ENCODE measurements around the gene POC1A.

Gene POC1A

DNA sequence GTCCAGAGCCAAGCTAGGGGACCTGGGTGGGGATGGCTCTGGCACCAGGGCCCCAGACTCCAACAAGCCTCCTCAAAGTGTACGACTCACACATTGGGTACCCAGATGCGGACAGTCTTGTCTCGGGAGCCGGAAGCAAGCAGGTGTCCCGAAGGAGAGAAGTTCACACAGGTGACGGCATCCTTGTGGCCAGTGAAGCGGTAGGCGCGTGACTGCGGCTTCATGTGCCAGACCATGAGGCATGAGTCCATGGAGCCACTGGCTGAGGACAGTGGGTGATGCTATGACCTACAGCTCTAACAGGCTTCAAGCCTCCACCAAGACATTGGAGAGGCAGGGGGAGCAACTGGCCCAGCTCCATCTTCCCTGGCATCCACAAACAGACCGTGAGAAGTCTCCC, 4.5 kb downstream of the POC1A start:
- TF ChIP-seq EZH2phosphoT487 (IDR thresholded peaks at IDR 0.05; ENCODE audit: borderline replicate concordance, low read length) (no peak), CTCF (IDR thresholded peaks at IDR 0.05; ENCODE audit: low read depth, low read length, poor library complexity, severe bottlenecking) (no peak)
- Histone ChIP-seq H3F3A (ENCODE audit: control insufficient read depth, insufficient read depth) (no peaks in the 10 kb centered on the region), H3K27ac (ENCODE audit: low read depth, low read length) (no peak overlapping the region), H3K36me3 (ENCODE audit: control insufficient read depth, low read length) (peaks cover 56% of the 10 kb centered on the region), H3K9me2 (replicated peaks; ENCODE audit: control insufficient read depth, low read length) (no peaks in the 10 kb centered on the region), H3K4me2 (ENCODE audit: low read length) (no peak overlapping the region), H3K9me3 (ENCODE audit: control insufficient read depth, insufficient read depth, low read length) (no peaks in the 10 kb centered on the region), H4K20me1 (ENCODE audit: control insufficient read depth, insufficient read depth, low read depth, low read length) (no peaks in the 10 kb centered on the region), H3K79me2 (ENCODE audit: control insufficient read depth, low read length) (peaks cover 29% of the 10 kb centered on the region), H3K4me3 (ENCODE audit: low read length) (no peak overlapping the region), H3K27me3 (ENCODE audit: control insufficient read depth, low read length) (no peaks in the 10 kb centered on the region), H3K4me1 (ENCODE audit: control insufficient read depth, low read length) (peaks cover 10% of the 10 kb centered on the region)

DNA sequence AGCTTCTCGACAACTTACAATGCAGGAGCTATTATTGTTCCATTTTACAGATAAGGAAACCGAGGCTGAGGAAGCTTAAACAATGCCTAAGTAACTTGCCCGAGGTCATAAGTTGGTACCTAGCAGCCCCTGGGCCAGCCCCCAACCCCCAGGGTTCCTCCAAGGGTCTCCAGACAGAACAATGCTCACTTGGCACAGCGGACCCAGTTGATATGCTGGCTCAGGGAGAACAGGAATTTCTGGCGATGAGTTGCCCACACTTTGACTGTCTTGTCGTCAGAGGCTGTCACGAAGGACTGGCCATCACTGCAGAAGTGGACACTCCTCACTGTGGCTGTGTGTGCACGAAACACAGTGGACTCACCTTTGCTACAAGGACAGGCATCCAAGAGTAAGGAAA, 5.2 kb downstream of the POC1A start:
- Histone ChIP-seq H3K4me3 (ENCODE audit: low read length) (no peak overlapping the region), H3K4me2 (ENCODE audit: low read length) (no peak overlapping the region), H3K4me1 (ENCODE audit: control insufficient read depth, low read length) (peaks cover 15% of the 10 kb centered on the region), H3K9me3 (ENCODE audit: control insufficient read depth, insufficient read depth, low read length) (no peaks in the 10 kb centered on the region), H3K36me3 (ENCODE audit: control insufficient read depth, low read length) (peaks cover 62% of the 10 kb centered on the region), H3K27ac (ENCODE audit: low read depth, low read length) (no peak overlapping the region), H3K79me2 (ENCODE audit: control insufficient read depth, low read length) (peaks cover 29% of the 10 kb centered on the region), H4K20me1 (ENCODE audit: control insufficient read depth, insufficient read depth, low read depth, low read length) (no peaks in the 10 kb centered on the region; the same call in 1 of the 2 replicates), H3F3A (ENCODE audit: control insufficient read depth, insufficient read depth) (no peaks in the 10 kb centered on the region), H3K27me3 (ENCODE audit: control insufficient read depth, low read length) (no peaks in the 10 kb centered on the region), H3K9me2 (replicated peaks; ENCODE audit: control insufficient read depth, low read length) (no peaks in the 10 kb centered on the region)
- TF ChIP-seq CTCF (IDR thresholded peaks at IDR 0.05; ENCODE audit: low read depth, low read length, poor library complexity, severe bottlenecking), result no peak
- TF ChIP-seq EZH2phosphoT487 (IDR thresholded peaks at IDR 0.05; ENCODE audit: borderline replicate concordance, low read length), result no peak

GRCh38 chr3:52147804-52148203, 6.4 kb downstream of the POC1A start:
- H3K36me3 ChIP-seq (ENCODE audit: control insufficient read depth, low read length), result peaks cover 70% of the 10 kb centered on the region
- H3K27me3 ChIP-seq (ENCODE audit: control insufficient read depth, low read length), result no peaks in the 10 kb centered on the region
- H3K9me3 ChIP-seq (ENCODE audit: control insufficient read depth, insufficient read depth, low read length), result no peaks in the 10 kb centered on the region
- no peak overlapping the region for H3K4me2 ChIP-seq (ENCODE audit: low read length)
- H3K4me1 ChIP-seq (ENCODE audit: control insufficient read depth, low read length), result peaks cover 9% of the 10 kb centered on the region
- no peak overlapping the region for H3K4me3 ChIP-seq (ENCODE audit: low read length)
- no peaks in the 10 kb centered on the region for H3F3A ChIP-seq (ENCODE audit: control insufficient read depth, insufficient read depth)
- H4K20me1 ChIP-seq (ENCODE audit: control insufficient read depth, insufficient read depth, low read depth, low read length), result peaks cover 4% of the 10 kb centered on the region; the same call in 1 of the 2 replicates
- H3K79me2 ChIP-seq (ENCODE audit: control insufficient read depth, low read length), result peaks cover 20% of the 10 kb centered on the region
- no peak for TF ChIP-seq EZH2phosphoT487 (IDR thresholded peaks at IDR 0.05; ENCODE audit: borderline replicate concordance, low read length)
- no peak for TF ChIP-seq CTCF (IDR thresholded peaks at IDR 0.05; ENCODE audit: low read depth, low read length, poor library complexity, severe bottlenecking)
- no peak overlapping the region for H3K27ac ChIP-seq (ENCODE audit: low read depth, low read length)
- H3K9me2 ChIP-seq (replicated peaks; ENCODE audit: control insufficient read depth, low read length), result no peaks in the 10 kb centered on the region
